Stimulated activated CD4-positive, alpha-beta T cell treated with anti-CD3 and anti-CD28 coated beads, Interleukin-1b, Interleukin-23, amount 100 ng/mL, for 1 hour (primary cell): ENCODE data around the gene PRDM4.
"Not testable (repeated sequence)": the region's sequence is repeated elsewhere in the genome, so short reads cannot be mapped to it uniquely, and the experiment has no call there.

Experiments
- DNase-seq, 2 donors: peaks; one replicate each; pipeline ENCODE4 v3.0.0-alpha.2; 2020; ENCODE audit warnings: low read depth in 2 of 2

Gene PRDM4

GRCh38 chr12:107774349-107775029, 13.6 kb upstream of the PRDM4 start, which contains the start of gene ASCL4:
ASCL4 (plus strand) TSS chr12:107774704; CDS start chr12:107775219, 515 bp downstream.
- no peak for DNase-seq

GRCh38 chr12:107767466-107767865, 6.5 kb upstream of the PRDM4 start:
- no peak for DNase-seq

- DNase-seq = no peak
Observed at GRCh38 chr12:107765316-107765715, 4.4 kb upstream of the PRDM4 start.

GRCh38 chr12:107764626-107765025, 3.7 kb upstream of the PRDM4 start:
- DNase-seq = no peak

- no peak for DNase-seq
Observed at GRCh38 chr12:107762874-107763273, 1.9 kb upstream of the PRDM4 start.

- no peak for DNase-seq
Observed at GRCh38 chr12:107761502-107761904, 566 bp upstream of the PRDM4 start.

- DNase-seq = no peak
Observed at GRCh38 chr12:107760207-107760808, 629 bp downstream of the PRDM4 start.

- no peak for DNase-seq
Observed at GRCh38 chr12:107759410-107759809, 1.5 kb downstream of the PRDM4 start.

- DNase-seq = no peak
Observed at GRCh38 chr12:107749083-107749482, 11.9 kb downstream of the PRDM4 start.

- no peak for DNase-seq
Observed at GRCh38 chr12:107748472-107748871, 12.5 kb downstream of the PRDM4 start.

GRCh38 chr12:107736914-107737313, 24.0 kb downstream of the PRDM4 start:
- no peak for DNase-seq

- no peak for DNase-seq
Observed at GRCh38 chr12:107735763-107736162, 25.2 kb downstream of the PRDM4 start.

- DNase-seq = no peak
Observed at GRCh38 chr12:107734139-107734538, 26.8 kb downstream of the PRDM4 start.

- DNase-seq = no peak
Observed at GRCh38 chr12:107732365-107732764, 28.6 kb downstream of the PRDM4 start.

- no peak for DNase-seq
Observed at GRCh38 chr12:107731366-107731765, 29.6 kb downstream of the PRDM4 start.

- DNase-seq = no peak
Observed at GRCh38 chr12:107730618-107731341, 30.2 kb downstream of the PRDM4 start.

GRCh38 chr12:107727742-107728141, 33.2 kb downstream of the PRDM4 start:
- not testable (repeated sequence) for DNase-seq

GRCh38 chr12:107727327-107727726, 33.6 kb downstream of the PRDM4 start:
- not testable (repeated sequence) for DNase-seq

- DNase-seq = no peak
Observed at GRCh38 chr12:107718606-107719005, 42.3 kb downstream of the PRDM4 start.

- DNase-seq = no peak
Observed at GRCh38 chr12:107715780-107716179, 45.2 kb downstream of the PRDM4 start.

- not testable (repeated sequence) for DNase-seq
Observed at GRCh38 chr12:107705522-107705921, 55.4 kb downstream of the PRDM4 start.

GRCh38 chr12:107704041-107704440, 56.9 kb downstream of the PRDM4 start:
- DNase-seq = no peak

GRCh38 chr12:107702106-107702505, 58.8 kb downstream of the PRDM4 start:
- no peak for DNase-seq
